Heart left ventricle (tissue), 13 donors: ENCODE measurements around the gene CABP4.
"Not testable (repeated sequence)": the region's sequence is repeated elsewhere in the genome, so short reads cannot be mapped to it uniquely, and the experiment has no call there.

Experiments
- CTCF ChIP-seq, 12 donors: fragments of 200-600 bp; sonication (generic) in 4 of 12; IDR thresholded peaks; one replicate each; pipeline versions ENCODE4 v1.5.0 to v1.8.0; 2018 to 2022; ENCODE audit warnings: antibody characterized with exemption in 12 of 12, mild to moderate bottlenecking in 5 of 12
- POLR2A ChIP-seq, 2 donors: fragments of 450-650 bp; IDR thresholded peaks; one replicate each; pipeline ENCODE4 v1.6.1; 2017; ENCODE audit warnings: antibody characterized with exemption in 2 of 2, mild to moderate bottlenecking in 2 of 2, moderate library complexity in 2 of 2
- donor health status: ischemic (EF 13 %, LVEDD 7.1; RV severe dilation, severe dysfunction).
- donor health status: DM: no; HTN: yes; CAD: no.
- donor health status: DM: no; HTN: no; CAD: no.
- donor health status: ischemic (EF 25% LVEDD 6.9; RV normal size, moderate dysfunction).
- donor health status: ischemic (EF 25% LVEDD 5.7; RV mildly dilated, moderate dysfunction).
- donor health status: ischemic (EF 35%, LVEDD 5.7; RV mildly dilated, moderate dysfunction).
- donor health status: nonischemic (EF 11% LVEDD 7.7; RV severe dilation, severe dysfunction).
- donor health status: DM: yes; HTN: yes; CAD: no.
- donor health status: PGD.
- donor health status: ischemic (EF 29% LVEDD 5.4; RV normal size, mild dysfunction).
- donor health status: nonischemic (EF 23%, LVEDD 6.1; RV moderate dilation, normal function).

- not testable (repeated sequence) for TF ChIP-seq CTCF, POLR2A (IDR thresholded peaks at IDR 0.05)
Measured at GRCh38 chr11:67465530-67465929, 10.4 kb downstream of the CABP4 start.
